K562 (cell line): Measurements from ENCODE around the gene MAP4K1. TPM values are rescaled to one million over a fixed set of nuclear protein-coding genes. Genes with fewer than 3 reads are reported as not detected.

Experiments used
- BCL6 ChIP-seq: fragments of 250-450 bp; sonication (Bioruptor Pico); IDR thresholded peaks from 2 replicates; pipeline ENCODE4 v1.4.0; 2020
- CC2D1A ChIP-seq: fragments of 450-650 bp; IDR thresholded peaks from 2 replicates; pipeline ENCODE4 v1.6.1; 2017; ENCODE audit warnings: mild to moderate bottlenecking
- EGR1 ChIP-seq: fragments of 450-650 bp; conservative IDR thresholded peaks from 2 replicates; pipeline ENCODE4 v1.6.1; 2017; ENCODE audit warnings: mild to moderate bottlenecking
- FOS ChIP-seq: IDR thresholded peaks from 3 replicates; pipeline ENCODE4 v1.6.1; 2011; ENCODE audit not compliant: insufficient read length; ENCODE audit errors: extremely low read depth
- RBFOX2 ChIP-seq: fragments of 200-400 bp; formaldehyde crosslinking; IDR thresholded peaks from 2 replicates; pipeline ENCODE4 v1.6.1; 2017; ENCODE audit warnings: low read depth, mild to moderate bottlenecking, low read length, moderate library complexity
- RNF219 ChIP-seq: fragments of 250-450 bp; sonication (Bioruptor Pico); IDR thresholded peaks from 2 replicates; pipeline ENCODE4 v1.5.0; 2022; ENCODE audit warnings: mild to moderate bottlenecking
- SIN3A ChIP-seq, 2 experiments: fragments of 150-350 bp in 1 of 2; IDR thresholded peaks; 2 replicates each; pipeline ENCODE4 v1.6.1; 2011 to 2016; ENCODE audit warnings: borderline replicate concordance in 2 of 2, low read depth in 2 of 2, low read length in 2 of 2, mild to moderate bottlenecking in 2 of 2, moderate library complexity in 2 of 2; ENCODE audit not compliant: control insufficient read depth in 1 of 2
- SMARCA5 ChIP-seq: fragments of 450-650 bp; IDR thresholded peaks from 2 replicates; pipeline ENCODE4 v1.6.1; 2016
- TSHZ1 ChIP-seq: fragments of 250-450 bp; sonication (Bioruptor Pico); IDR thresholded peaks from 2 replicates; pipeline ENCODE4 v1.4.0; 2020; ENCODE audit warnings: mild to moderate bottlenecking, moderate library complexity
- ZBTB43 ChIP-seq: sonication (generic); formaldehyde crosslinking; IDR thresholded peaks from 2 replicates; pipeline ENCODE4 v1.8.0; 2023; ENCODE audit warnings: mild to moderate bottlenecking, missing genetic modification reagents
- ZFP36 ChIP-seq: fragments of 150-350 bp; IDR thresholded peaks from 2 replicates; pipeline ENCODE4 v1.6.1; 2018; ENCODE audit warnings: low read length, low read depth; ENCODE audit not compliant: partially characterized antibody
- ZNF407 ChIP-seq: fragments of 450-650 bp; IDR thresholded peaks from 2 replicates; pipeline ENCODE4 v1.6.1; 2016; ENCODE audit warnings: low read depth
- ZNF668 ChIP-seq: fragments of 250-450 bp; sonication (Bioruptor Pico); IDR thresholded peaks from 2 replicates; pipeline ENCODE4 v1.8.0; 2022; ENCODE audit warnings: mild to moderate bottlenecking, inconsistent platforms
- polyA plus RNA-seq, 8 experiments: library from polyadenylated mRNA; depleted of rRNA in 4 of 8; stranded (reverse) in 5 of 8; unstranded in 3 of 8; fragments of >200 nt; fragmentation: Nextera tagmentation in 2 of 8; fragmentation: Illumina TruSeq in 1 of 8; extraction: Ambion mirVana in 2 of 8; extraction: Trizol in 1 of 8; gene quantifications; 2 replicates each; pipeline versions ENCODE4 v1.2.1 to v1.2.3, GENCODE V29; 2011 to 2014; ENCODE audit warnings: inconsistent platforms in 1 of 8, missing spikeins in 1 of 8
- total RNA-seq, 7 experiments: library from RNA; depleted of rRNA in 6 of 7; stranded (reverse); fragments of >200 nt in 6 of 7; fragmentation: Illumina TruSeq in 2 of 7; extraction: Trizol in 2 of 7; gene quantifications; 2 replicates each; pipeline versions ENCODE4 v1.2.1 to v1.2.3, GENCODE V29; 2011 to 2021; ENCODE audit warnings: low replicate concordance in 1 of 7

MAP4K1 gene
- total and polyA plus RNA-seq, 9 of the 15 experiments (the other 6 are each of a cell fraction or from before 2014, with no cell fraction given) = 0.14 to 3.2 (median 0.73) TPM; not detected in 1

GRCh38 chr19:38557205-38557799 lies 60.5 kb downstream of the MAP4K1 start (continued):
- TF ChIP-seq ZNF407 = no peak
- TF ChIP-seq ZNF668 (CRISPR knock-in tag) = no peak
- peak; percentile 39; the same call in 1 of the 2 replicates for TF ChIP-seq CC2D1A
- no peak for TF ChIP-seq FOS
- TF ChIP-seq TSHZ1 = no peak
- no peak for TF ChIP-seq RNF219 (CRISPR knock-in tag)
- TF ChIP-seq EGR1 = peak; percentile 57; the same call in 1 of the 2 replicates
- no peak for TF ChIP-seq ZFP36
- TF ChIP-seq SIN3A (IDR thresholded peaks at IDR 0.05; ENCODE audit: borderline replicate concordance in 2 of 2, control insufficient read depth in 1 of 2, low read depth in 2 of 2, low read length in 2 of 2) = no peak
- no peak for TF ChIP-seq RBFOX2
- TF ChIP-seq BCL6 (CRISPR knock-in tag) = no peak
- TF ChIP-seq SMARCA5 = 0 out of 2 replicates have a peak, but pooled peaks have one; percentile 28
- TF ChIP-seq ZBTB43 (CRISPR knock-in tag) = no peak
